ENCODE data around the gene KRTAP10-10. TPM values are rescaled to one million over a fixed set of nuclear protein-coding genes. Genes with fewer than 3 reads are reported as not detected.

The KRTAP10-10 gene
- total and polyA plus RNA-seq, 2 of the 8 experiments (the other 6 are each of a cell fraction or from before 2014, with no cell fraction given): not detected

- TF ChIP-seq RAD21 (IDR thresholded peaks at IDR 0.05 in 1 of 2, conservative IDR thresholded peaks at IDR 0.05 in 1 of 2; ENCODE audit: low read depth in 2 of 2, low read length in 2 of 2) (no peak), CHD1 (IDR thresholded peaks at IDR 0.05; ENCODE audit: low read depth, low read length) (no peak), CBX5 (IDR thresholded peaks at IDR 0.05; ENCODE audit: low read depth, low read length) (no peak), POU5F1 (IDR thresholded peaks at IDR 0.05; ENCODE audit: low read depth, low read length) (no peak), SRF (IDR thresholded peaks at IDR 0.05; ENCODE audit: low read depth, low read length) (no peak)
- TF ChIP-seq, protein P1, sequence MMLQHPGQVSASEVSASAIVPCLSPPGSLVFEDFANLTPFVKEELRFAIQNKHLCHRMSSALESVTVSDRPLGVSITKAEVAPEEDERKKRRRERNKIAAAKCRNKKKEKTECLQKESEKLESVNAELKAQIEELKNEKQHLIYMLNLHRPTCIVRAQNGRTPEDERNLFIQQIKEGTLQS (IDR thresholded peaks at IDR 0.05; ENCODE audit: insufficient read depth, low read depth, low read length): no peak
Observed at GRCh38 chr21:44625756-44626155, 11.4 kb upstream of the KRTAP10-10 start (continued).

Data from H1 (cell line).